GM18867 (cell line): ENCODE results near the gene ZNF654.
"Not testable (repeated sequence)": the region's sequence is repeated elsewhere in the genome, so short reads cannot be mapped to it uniquely, and the experiment has no call there.

Source experiments
- ATAC-seq: cut with Tn5 transposase; IDR thresholded peaks from one replicate; pipeline ENCODE4 v1.9.1; 2021; ENCODE audit warnings: mild to moderate bottlenecking, moderate library complexity; ENCODE audit not compliant: unreplicated experiment

The ZNF654 gene

DNA sequence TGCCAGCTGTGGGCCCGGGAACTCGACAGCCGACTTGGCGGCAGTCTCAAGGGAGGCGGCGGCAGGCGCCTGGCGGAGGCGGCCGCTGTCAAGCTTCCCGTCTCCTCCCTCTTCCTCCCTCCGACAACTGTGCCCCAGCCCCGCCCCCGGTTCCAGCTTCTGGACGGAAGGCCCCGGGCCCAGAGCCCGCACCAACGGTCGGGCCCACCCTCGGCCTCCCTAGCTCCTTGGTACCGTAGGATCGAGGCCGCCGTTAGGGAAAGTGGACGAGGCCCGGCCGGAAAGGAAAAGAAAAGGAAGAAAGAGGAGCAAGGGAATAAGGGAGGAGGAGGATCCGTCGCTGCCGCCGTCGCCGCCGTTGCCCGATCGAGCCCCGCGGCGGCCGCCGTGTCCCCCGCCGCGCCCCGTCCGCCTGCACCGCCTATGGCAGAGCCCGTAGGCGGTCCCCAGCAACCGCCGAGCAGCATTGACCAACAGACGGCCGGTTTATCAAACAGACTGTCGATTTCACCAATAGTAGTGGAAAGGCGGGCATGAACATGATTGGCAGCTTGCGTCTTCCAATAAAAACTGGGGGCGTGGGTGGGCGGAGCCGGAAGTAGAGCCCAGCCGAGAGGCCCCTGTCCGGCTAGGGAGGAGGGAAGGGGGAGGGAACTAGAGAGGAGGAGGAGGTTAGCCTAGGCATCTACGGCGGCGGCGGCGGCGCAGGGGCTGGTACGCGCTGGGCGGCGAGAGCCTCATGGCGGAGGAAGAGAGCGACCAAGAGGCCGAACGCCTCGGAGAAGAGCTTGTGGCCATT, at the start of gene ZNF654, which contains the start of gene CGGBP1:
Gene ZNF654 (plus strand): TSS at position 675 of the 799 bp plus-strand sequence. CDS start 65 bp downstream, at position 740.
Gene CGGBP1 (minus strand): TSS at position 425 of the 799 bp plus-strand sequence. CDS start 3,029 bp downstream, outside the sequence.
- ATAC-seq, result peak; percentile 94

DNA sequence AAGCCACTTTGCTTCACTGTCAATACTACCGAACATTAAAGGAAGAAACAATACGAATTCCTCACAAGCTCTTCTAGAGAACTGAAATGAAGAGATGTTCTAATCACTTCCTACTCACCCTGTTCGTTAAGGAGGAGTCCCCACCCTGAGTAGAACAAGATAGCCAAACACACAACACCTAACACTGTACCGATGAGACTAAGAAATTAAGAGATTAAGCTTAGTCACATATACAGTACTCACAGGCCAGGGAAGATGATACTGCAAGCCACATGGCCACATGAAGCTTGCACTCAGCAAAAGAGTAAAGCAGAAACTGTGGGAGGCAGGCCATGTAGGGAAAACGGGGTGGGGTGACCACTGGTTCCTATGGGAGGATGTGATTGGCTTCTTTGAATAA, 48.2 kb upstream of the ZNF654 start:
- no peak for ATAC-seq

DNA sequence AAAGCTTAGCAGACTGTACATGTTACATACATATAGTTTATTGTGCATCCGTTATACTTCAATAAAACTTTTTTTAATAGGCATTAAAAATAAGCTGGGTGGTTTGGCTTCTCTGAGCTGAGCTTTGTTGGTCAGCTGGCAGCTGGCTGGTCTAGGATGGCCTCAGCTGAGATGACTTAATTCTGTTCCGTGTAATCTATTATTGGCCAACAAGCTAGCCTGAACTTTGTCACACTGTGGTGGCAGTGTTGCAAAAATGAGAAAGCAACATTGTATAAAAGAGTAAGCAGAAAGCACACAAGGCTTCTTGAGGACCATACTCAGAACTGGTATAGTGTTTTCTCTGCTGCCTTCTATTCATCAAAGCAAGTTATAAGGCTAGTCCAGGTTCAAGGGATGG, 45.5 kb upstream of the ZNF654 start:
- ATAC-seq, result no peak

DNA sequence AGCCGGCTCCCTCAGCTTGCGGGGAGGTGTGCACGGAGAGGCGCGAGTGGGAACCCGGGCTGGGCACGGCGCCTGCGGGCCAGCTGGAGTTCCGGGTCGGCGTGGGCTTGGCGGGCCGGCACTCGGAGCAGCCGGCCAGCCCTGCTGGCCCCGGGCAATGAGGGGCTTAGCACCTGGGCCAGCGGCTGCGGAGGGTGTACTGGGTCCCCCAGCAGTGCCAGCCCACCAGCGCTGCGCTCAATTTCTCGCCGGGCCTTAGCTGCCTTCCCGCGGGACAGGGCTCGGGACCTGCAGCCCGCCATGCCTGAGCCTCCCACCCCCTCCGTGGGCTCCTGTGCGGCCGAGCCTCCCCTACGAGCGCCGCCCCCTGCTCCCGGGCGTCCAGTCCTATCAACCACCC, 43.4 kb upstream of the ZNF654 start:
- ATAC-seq, result not testable (repeated sequence)

DNA sequence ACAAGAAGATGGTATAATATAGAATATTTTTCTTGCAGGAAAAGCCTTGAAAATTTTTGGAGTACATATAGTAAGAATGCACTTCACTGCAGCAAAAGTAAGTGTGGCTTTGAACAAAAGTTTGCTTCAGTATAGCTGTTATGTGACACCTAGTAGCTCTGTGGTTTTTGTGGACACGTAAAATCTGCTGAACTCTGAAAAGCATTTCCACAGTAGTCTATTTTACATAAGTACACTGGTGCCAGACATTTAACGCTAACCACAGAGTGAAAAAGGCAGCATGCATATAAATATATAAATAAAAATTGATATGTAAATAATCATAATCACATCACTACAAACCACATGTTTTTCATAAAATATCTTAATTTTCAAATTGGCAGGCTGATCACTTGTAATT, 40.0 kb upstream of the ZNF654 start:
- peak; percentile 100 for ATAC-seq

DNA sequence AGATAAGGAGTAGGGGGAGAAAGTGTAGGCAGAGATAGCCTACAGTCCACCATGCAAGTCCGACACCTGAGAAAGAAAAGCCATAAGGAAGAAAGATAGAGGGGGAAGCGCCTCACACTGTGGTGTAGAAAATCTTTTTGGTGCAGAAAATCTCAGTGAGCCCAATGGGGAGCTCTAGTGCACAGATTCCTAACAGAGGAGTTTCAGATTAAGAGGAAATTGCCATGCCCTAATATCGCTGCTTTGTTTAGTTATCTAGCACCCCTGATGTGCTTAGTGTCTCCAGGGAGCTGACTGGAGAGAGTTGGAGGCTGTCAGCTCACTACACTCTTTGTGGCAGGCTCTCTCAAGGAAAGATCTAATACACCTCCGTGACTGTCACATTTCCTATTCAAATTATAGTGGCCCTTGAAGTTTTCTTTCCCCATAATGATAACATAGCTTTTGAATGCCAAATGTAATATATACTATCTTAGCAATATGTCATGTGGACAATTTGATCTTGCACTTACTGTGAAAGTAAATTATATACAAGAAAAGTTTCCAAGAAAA, 34.0 kb upstream of the ZNF654 start:
- ATAC-seq, result no peak

DNA sequence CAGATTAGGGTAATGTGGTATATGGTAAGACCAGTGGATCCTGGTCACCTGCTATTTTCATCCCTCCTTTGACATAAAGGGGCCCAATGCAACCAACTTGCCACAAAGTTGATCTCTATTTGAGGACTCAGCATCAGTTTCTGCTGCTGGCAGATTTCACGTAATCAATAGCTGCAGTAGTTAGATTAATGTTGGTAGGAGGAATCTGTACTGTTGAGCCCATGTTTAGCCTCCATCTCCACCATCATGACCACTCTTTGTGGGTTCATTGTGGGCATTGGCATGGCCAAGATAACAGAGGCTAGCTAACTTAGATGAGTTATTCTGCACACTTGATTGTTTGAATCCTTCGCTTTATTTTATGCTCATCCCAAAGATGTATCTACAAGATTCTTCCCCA, 30.2 kb upstream of the ZNF654 start:
- no peak for ATAC-seq

DNA sequence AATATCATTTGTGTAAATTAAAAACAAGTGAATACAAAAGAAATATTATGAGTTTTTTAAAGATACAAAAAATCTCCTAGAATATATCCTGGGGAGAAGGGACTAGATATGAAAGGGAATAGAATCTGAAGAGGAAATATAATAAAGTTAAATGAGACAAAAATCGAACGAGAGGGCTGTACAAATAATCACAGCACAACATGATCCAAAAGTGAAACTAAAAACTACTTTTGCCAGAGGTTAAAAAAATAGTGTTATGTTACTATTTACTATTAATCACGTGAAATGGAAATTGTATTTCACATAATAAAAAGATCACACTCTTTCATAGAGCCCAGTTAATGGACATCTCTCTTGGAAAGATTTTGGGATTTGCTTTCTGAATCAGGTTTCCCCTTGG, 28.8 kb upstream of the ZNF654 start:
- no peak for ATAC-seq

DNA sequence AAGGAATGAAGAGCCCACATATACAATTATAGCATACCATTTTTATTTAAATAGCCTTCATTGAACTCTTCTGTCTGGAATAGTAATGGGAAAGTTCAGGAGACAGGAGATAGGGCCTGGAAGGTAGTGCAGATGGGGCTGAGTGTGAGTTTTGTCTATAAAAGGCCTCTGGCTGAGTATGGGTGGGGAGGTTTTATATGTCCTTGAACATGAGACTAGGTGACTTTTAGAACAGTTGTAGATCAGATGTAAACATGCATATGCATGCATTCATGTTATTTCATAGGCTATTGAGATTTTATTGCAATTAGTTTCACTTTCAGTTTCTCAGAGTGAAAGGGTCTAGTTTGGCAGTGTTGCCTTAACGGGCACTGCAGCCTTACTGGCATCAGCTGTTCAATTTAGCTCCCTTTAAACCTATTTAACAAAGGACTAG, 27.4 kb upstream of the ZNF654 start:
- ATAC-seq, result peak; percentile 92

DNA sequence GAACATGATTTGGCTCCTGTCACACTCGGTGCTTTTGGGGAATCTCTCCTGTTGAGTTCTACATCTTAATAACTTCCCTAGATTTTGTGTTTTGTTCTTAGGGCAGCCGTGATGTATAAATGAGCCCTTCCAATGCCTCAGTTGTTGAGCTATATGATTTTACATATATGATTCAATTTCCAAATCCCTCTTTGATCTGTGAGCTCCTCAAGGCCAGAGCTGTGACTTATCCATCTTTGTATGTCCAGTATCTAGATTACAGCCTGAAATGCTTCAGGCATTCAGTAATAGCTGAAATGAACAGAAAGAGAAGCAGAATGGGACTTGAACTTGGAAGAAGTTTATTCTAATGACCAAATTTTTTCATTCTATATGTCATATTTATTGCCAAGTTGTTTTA, 26.8 kb upstream of the ZNF654 start:
- peak; percentile 5 for ATAC-seq

DNA sequence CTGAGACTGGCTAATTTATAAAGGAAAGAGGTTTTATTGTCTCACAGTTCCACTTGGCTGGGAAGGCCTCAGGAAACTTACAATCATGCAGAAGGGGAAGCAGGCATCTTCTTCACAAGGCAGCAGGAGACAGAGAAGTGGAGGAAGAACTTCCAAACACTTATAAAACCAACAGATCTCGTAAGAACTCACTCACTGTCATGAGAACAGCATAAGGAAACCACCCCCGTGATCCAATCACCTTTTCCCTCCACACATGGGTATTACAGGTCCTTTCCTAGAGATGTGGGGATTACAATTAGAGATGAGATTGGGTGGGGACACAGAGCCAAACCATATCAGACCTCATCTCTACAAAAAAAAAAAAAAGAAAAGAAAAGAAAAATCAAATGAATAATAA, 26.0 kb upstream of the ZNF654 start:
- no peak for ATAC-seq

DNA sequence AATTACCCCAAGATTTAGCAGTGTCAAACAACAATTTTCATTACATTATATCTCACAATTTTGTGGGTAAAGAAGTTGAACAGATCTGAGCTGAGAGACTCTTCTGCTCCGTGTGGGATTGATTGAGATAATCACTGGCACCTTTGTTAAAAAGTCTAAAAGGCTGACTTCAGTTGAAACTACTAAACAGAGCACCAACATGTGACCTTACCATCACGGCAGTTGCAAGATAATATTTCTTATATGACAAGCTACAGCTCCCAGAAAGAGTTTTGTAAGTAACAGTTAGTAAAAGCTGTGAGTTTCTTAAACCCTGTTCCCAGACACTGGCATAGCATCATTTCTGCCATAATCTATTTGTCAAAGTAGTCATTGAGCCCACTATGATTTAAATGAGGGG, 25.2 kb upstream of the ZNF654 start:
- no peak for ATAC-seq

DNA sequence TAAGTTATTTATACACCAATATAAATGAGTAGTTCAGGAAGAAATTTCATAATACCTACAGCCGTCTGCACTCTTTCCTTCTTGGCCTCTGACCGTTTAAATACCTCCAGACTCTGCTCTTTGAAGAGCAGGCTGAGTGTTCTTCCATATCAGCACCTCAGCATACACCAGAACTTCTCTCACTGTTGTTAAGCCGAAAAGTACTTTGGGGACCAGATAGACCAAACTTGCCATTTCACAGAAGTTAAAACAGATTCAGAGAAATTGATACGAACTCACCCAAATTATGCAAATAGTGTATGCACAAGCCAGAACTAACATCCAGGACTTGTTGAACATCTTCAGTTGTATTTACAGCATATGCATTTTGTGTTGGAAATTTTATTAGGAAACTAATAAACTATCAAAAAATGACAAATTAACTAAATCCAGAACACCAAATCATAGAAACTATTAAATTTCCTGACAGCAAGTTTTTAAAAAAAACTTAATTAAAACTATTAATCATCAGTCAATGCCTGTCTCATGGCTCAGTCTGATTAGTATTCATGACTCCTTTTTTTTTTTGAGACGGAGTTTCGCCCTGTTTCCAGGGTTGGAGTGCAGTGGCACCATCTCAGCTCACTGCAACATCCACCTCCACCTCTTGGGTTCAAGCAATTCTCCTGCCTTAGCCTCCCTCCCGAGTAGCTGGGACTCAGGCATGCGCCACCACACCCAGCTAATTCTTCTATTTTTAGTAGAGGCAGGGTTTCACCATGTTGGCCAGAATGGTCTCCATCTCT, 24.4 kb upstream of the ZNF654 start:
- no peak for ATAC-seq

DNA sequence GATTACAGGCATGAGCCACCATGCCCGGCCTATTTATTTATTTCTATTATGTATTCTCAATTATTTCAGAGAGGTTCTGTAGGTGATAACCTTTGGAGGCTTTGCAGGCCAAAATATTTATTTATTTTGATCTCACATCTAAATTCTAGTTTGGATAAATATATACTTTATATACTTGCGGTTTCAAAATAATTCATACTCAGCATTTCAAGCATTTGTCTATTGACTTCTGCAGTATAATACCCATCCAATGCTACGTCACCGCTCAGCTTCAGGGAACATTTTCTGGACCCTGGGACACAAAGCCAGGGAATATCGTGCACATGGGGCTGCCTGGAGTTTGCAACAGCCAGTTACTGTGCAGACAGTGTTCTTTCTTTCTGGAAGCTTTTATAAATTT, 22.8 kb upstream of the ZNF654 start:
- no peak for ATAC-seq

DNA sequence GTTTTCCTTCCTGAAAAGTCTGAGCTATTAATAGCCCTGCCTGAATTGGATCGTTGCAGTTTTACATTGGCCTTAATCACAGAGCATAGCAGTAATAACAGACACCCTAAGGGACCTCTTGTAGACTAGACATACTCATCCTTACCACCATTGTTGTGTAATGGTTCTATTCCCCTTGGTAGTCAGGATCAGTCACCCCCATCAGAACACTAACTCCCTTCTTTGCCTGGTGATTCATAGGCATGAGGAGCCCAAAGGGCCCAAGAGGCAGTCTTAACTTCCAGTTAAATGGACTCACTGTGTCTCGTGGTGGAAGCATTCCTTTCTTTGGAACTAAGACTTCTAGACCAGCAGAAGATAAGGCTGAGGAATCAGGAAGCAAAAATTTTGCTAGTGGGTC, 20.5 kb upstream of the ZNF654 start:
- no peak for ATAC-seq

DNA sequence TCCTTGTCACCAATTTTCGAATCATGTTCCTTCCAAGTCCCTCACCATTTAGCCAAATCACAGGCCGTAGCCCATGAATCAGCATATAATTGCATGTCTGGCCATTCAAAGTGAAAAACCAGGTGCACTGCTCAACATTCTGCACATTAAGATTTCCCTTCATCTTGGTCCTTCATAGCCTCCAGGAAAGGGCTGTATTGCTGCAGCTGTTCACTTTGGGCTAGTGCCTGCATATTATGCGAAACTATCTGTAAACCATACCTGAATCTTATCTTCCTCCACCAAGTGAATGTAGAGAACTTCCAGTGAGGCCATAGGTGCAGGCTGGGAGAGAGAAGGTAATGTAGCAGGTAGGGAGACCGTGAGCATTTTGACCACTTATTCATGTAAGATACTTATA, 18.5 kb upstream of the ZNF654 start:
- no peak for ATAC-seq

DNA sequence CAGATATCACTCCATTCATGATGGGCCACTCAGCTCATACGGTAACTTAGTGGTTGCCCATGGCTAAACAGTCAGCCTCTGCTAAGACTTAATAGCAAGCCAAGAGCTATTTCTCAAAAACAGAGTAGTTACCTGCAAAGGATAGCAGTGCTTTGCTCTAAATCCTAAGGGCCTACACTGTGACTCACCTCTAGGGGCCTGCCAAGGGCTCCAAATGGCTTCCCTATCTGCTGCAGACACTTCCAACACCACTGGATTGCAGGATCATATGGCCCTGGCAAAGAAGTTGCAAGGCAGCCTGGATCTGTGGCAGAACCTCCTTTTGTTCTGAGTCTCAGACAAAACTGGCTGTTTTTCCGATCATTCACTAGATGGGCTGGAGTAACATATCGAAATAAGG, 18.1 kb upstream of the ZNF654 start:
- ATAC-seq, result no peak

DNA sequence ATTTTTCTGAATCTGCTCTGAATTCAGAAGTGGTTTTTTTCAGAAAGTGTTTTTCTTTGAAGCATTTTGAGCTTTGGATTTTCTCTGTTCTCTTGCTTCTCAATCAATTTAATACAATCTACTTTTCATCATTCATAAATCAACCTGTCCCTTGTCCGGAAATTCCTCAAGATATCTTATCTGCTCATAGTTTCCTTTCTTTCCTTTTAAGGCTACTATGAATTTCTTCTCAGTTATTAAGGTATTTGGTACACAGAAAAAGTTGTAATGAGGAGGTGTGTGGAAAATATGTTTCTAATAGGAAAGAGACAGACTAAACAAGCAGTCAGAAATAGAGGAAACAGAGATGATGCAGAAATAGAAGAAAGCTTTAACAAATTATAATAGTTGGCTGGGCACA, 14.6 kb upstream of the ZNF654 start:
- ATAC-seq, result no peak

DNA sequence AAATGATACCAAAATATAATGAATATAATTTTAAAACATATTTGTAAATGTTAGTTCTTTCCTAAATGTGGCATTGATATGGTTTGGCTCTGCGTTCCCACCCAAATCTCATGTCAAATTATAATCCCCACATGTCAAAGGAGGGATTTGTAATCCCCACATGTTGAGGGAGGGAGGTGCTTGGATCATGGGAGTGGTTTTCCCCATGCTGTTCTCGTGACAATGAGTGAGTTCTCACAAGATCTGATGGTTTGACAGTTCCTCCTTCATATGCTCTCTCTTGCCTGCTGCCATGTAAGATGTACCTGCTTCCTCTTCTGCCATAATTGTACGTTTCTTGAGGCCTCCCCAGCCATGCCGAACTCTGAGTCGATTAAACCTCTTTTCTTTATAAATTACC, 12.3 kb upstream of the ZNF654 start:
- no peak for ATAC-seq

DNA sequence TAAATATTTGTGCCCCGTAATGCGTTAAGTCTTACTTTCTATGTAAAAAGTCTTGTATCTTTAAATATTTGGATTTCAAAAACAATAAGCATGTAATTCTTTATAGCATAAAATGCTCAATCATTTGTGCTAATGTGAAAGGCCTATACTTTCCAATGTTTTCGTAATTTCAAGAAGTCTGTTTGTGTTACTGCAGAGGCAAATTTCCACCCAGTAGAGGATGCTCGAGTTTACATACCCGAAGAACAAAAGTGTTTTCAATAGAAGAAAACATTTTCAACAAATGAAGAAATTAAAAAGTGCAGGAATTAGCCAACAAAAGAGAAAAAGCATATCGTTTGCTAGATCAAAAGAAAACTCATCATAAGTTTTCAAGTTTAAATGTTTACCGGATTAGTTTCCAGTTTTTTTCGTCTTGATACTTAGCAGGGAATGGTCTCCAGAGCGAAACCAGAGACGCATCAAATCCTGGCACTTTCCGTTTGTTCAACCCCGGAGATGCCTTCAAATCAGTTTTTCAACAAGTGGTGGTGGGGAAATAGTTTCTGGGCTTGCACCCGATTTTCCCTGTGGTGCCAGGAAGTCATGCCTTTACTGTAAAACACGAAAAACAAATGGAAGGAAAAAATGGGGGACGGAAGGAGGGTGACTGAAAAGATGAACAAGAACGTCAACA, 1.3 kb upstream of the ZNF654 start:
- ATAC-seq, result no peak

DNA sequence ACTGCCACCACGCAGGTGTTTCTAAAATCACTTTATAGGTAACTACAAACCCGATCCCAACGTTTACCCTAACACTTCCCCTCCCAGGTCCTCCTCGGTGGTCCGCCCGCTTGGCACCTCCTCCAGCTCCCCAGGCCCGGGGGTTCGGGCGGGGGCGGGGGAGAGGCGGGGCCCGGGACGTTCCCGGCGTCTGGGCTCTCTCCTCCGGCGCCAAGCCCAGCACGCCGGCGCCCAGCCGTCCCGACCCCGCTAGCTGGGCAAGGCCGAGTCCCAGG, 812 bp upstream of the ZNF654 start:
- no peak for ATAC-seq
